ENCODE measurements around the gene RIMBP3C.

GRCh38 chr22:21579474-21579851 lies 28.2 kb upstream of the RIMBP3C start:
- TF ChIP-seq, protein P1, sequence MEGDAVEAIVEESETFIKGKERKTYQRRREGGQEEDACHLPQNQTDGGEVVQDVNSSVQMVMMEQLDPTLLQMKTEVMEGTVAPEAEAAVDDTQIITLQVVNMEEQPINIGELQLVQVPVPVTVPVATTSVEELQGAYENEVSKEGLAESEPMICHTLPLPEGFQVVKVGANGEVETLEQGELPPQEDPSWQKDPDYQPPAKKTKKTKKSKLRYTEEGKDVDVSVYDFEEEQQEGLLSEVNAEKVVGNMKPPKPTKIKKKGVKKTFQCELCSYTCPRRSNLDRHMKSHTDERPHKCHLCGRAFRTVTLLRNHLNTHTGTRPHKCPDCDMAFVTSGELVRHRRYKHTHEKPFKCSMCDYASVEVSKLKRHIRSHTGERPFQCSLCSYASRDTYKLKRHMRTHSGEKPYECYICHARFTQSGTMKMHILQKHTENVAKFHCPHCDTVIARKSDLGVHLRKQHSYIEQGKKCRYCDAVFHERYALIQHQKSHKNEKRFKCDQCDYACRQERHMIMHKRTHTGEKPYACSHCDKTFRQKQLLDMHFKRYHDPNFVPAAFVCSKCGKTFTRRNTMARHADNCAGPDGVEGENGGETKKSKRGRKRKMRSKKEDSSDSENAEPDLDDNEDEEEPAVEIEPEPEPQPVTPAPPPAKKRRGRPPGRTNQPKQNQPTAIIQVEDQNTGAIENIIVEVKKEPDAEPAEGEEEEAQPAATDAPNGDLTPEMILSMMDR (conservative IDR thresholded peaks at IDR 0.05; ENCODE audit: low read depth in 2 of 2): no peak
- TF ChIP-seq EZH2 (IDR thresholded peaks at IDR 0.05; ENCODE audit: low read depth, unreplicated experiment) (no peak), POLR2AphosphoS5 (IDR thresholded peaks at IDR 0.05; ENCODE audit: low read depth) (no peak), EZH2phosphoT487 (IDR thresholded peaks at IDR 0.05; ENCODE audit: unreplicated experiment) (no peak), CREB1 (CRISPR knock-in tag; IDR thresholded peaks at IDR 0.05; ENCODE audit: low read depth) (no peak), STAT1 (IDR thresholded peaks at IDR 0.05; ENCODE audit: unreplicated experiment) (no peak), ZNF331 (CRISPR knock-in tag; IDR thresholded peaks at IDR 0.05; ENCODE audit: low read depth) (no peak), ETS1 (IDR thresholded peaks at IDR 0.05) (no peak), JUNB (IDR thresholded peaks at IDR 0.05; ENCODE audit: unreplicated experiment) (no peak)
- TF ChIP-seq, protein P2, sequence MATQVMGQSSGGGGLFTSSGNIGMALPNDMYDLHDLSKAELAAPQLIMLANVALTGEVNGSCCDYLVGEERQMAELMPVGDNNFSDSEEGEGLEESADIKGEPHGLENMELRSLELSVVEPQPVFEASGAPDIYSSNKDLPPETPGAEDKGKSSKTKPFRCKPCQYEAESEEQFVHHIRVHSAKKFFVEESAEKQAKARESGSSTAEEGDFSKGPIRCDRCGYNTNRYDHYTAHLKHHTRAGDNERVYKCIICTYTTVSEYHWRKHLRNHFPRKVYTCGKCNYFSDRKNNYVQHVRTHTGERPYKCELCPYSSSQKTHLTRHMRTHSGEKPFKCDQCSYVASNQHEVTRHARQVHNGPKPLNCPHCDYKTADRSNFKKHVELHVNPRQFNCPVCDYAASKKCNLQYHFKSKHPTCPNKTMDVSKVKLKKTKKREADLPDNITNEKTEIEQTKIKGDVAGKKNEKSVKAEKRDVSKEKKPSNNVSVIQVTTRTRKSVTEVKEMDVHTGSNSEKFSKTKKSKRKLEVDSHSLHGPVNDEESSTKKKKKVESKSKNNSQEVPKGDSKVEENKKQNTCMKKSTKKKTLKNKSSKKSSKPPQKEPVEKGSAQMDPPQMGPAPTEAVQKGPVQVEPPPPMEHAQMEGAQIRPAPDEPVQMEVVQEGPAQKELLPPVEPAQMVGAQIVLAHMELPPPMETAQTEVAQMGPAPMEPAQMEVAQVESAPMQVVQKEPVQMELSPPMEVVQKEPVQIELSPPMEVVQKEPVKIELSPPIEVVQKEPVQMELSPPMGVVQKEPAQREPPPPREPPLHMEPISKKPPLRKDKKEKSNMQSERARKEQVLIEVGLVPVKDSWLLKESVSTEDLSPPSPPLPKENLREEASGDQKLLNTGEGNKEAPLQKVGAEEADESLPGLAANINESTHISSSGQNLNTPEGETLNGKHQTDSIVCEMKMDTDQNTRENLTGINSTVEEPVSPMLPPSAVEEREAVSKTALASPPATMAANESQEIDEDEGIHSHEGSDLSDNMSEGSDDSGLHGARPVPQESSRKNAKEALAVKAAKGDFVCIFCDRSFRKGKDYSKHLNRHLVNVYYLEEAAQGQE (IDR thresholded peaks at IDR 0.05; ENCODE audit: unreplicated experiment): no peak

Measured in GM23338 (cell line).